Upper lobe of right lung (tissue), 1 donor: Measurements from ENCODE around the gene FGF21. TPM values are rescaled to one million over a fixed set of nuclear protein-coding genes. Genes with fewer than 3 reads are reported as not detected.
"Not testable (repeated sequence)": the region's sequence is repeated elsewhere in the genome, so short reads cannot be mapped to it uniquely, and the experiment has no call there.

Experiments used
- ATAC-seq: fragments of 200-7000 bp; cut with Tn5 transposase; one replicate; pipeline ENCODE4 v1.9.1; 2020; ENCODE audit warnings: mild to moderate bottlenecking, moderate library complexity
- DNase-seq: peaks from one replicate; pipeline ENCODE4 v3.0.0-alpha.2; 2020
- H3K27ac ChIP-seq: fragments of 200-600 bp; one replicate; pipeline ENCODE4 v1.8.0; 2022
- H3K27me3 ChIP-seq: fragments of 200-600 bp; one replicate; pipeline ENCODE4 v1.8.0; 2022; ENCODE audit warnings: mild to moderate bottlenecking
- H3K36me3 ChIP-seq: fragments of 200-600 bp; one replicate; pipeline ENCODE4 v1.8.0; 2022
- H3K4me1 ChIP-seq: fragments of 200-600 bp; one replicate; pipeline ENCODE4 v1.8.0; 2022
- H3K4me3 ChIP-seq: fragments of 200-600 bp; one replicate; pipeline ENCODE4 v1.8.0; 2022; ENCODE audit warnings: mild to moderate bottlenecking
- H3K9me3 ChIP-seq: fragments of 200-600 bp; one replicate; pipeline ENCODE4 v1.8.0; 2022
- CTCF ChIP-seq: fragments of 200-600 bp; IDR thresholded peaks from one replicate; pipeline ENCODE4 v1.8.0; 2022; ENCODE audit warnings: antibody characterized with exemption
- intact Hi-C: fragments of 100-400 bp; cut with DNase I; formaldehyde crosslinking; loops from one replicate; pipeline ENCODE4 v1.11.0; 2022
- total RNA-seq: library from RNA; stranded (reverse); fragmentation: NEBNext Ultra II Directional; extraction: Animal tissue kit (Norgen Biotek cat#: 25700); gene quantifications from one replicate; pipeline ENCODE4 v1.2.1, GENCODE V29; 2021
- donor health status: DM: no; HTN: yes; CAD: no; lungs with severe emphysema.

FGF21 gene
- total RNA-seq, 1 donor from 2014 or later: not detected

DNA sequence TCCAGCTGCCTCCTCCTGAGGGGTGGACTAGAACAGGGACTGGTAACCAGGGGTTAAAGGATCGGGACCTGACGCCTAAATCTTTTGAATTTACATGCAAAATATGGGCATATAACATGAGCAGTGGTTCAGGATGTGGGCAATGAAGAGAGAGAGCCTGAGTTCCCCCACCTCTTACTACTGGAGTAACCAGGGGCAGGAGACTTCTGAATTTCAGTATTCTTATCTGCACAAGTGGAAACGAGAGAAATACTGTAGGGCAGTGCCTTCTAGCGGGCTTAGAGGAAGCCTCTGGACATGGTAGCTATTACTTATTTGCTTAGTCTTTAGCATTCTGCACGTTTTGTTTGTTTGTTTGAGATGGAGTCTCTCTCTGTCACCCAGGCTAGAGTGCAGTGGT, 29.2 kb downstream of the FGF21 start:
- no peaks in the 10 kb centered on the region for H3K27me3 ChIP-seq
- intact Hi-C loops: no loop called here
- DNase-seq: no peak

GRCh38 chr19:48786422-48786821, 31.1 kb downstream of the FGF21 start:
- intact Hi-C loops, DNase-seq, ATAC-seq, H3K27me3 ChIP-seq, H3K4me1 ChIP-seq, H3K36me3 ChIP-seq, H3K27ac ChIP-seq, H3K4me3 ChIP-seq, H3K9me3 ChIP-seq: not testable (repeated sequence)

More for the DNA sequence above, 29.2 kb downstream of the FGF21 start:
- peak; percentile 20 for TF ChIP-seq CTCF
- Histone ChIP-seq H3K4me1 (peaks cover 19% of the 10 kb centered on the region), H3K9me3 (no peaks in the 10 kb centered on the region), H3K4me3 (no peak overlapping the region), H3K27ac (no peak overlapping the region), H3K36me3 (no peaks in the 10 kb centered on the region)
- no peak for ATAC-seq

GRCh38 chr19:48787331-48787730, 32.0 kb downstream of the FGF21 start:
- intact Hi-C loops, ATAC-seq, H3K27ac ChIP-seq: not testable (repeated sequence)

GRCh38 chr19:48793271-48793670, 37.9 kb downstream of the FGF21 start:
- Histone ChIP-seq H3K4me1 (peaks cover 9% of the 10 kb centered on the region), H3K27ac (no peak overlapping the region), H3K36me3 (no peaks in the 10 kb centered on the region), H3K27me3 (no peaks in the 10 kb centered on the region), H3K9me3 (no peaks in the 10 kb centered on the region), H3K4me3 (no peak overlapping the region)
- ATAC-seq: no peak
- no peak for TF ChIP-seq CTCF
- DNase-seq: no peak
- intact Hi-C loops: no loop called here

More at GRCh38 chr19:48787331-48787730, 32.0 kb downstream of the FGF21 start:
- not testable (repeated sequence) for DNase-seq, H3K36me3 ChIP-seq, H3K27me3 ChIP-seq, H3K4me3 ChIP-seq, H3K9me3 ChIP-seq, H3K4me1 ChIP-seq

DNA sequence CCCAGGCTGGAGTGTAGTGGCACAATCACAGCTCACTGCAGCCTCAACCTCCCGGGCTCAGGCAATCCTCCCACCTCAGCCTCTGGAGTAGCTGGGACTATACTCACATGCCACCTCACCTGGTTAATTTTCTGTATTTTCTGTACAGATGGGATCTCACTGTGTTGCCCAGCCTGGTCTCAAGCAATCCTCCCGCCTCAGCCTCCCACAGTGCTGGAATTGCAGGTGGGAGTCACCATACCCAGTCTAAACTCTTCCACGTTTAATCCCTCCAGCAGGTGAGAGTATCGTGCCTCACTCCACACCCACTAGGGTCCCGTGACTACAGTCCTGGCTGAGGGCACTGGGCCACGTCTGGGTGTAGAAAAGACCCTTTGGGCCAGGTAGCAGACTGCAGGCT, 39.0 kb downstream of the FGF21 start:
- intact Hi-C loops: no loop called here
- Histone ChIP-seq H3K27ac (no peak overlapping the region), H3K9me3 (no peaks in the 10 kb centered on the region), H3K36me3 (peaks cover 3% of the 10 kb centered on the region), H3K4me1 (peaks cover 9% of the 10 kb centered on the region), H3K27me3 (no peaks in the 10 kb centered on the region), H3K4me3 (no peak overlapping the region)
- DNase-seq (no peak), ATAC-seq (no peak)
- TF ChIP-seq CTCF: no peak

GRCh38 chr19:48795055-48795684, 39.8 kb downstream of the FGF21 start:
- intact Hi-C loops: loop anchor here (5.0 kb wide), 1 partner anchor 37 kb away; no protein-coding TSS in a partner anchor
- peak overlapping the region; percentile 62 for H3K4me3 ChIP-seq
- peaks cover 9% of the 10 kb centered on the region for H3K4me1 ChIP-seq
- DNase-seq (peak; percentile 94), ATAC-seq (peak; percentile 99)
- H3K27ac ChIP-seq: peak overlapping the region; percentile 61
- TF ChIP-seq CTCF: peak; percentile 93
- no peaks in the 10 kb centered on the region for H3K27me3 ChIP-seq
- H3K9me3 ChIP-seq: no peaks in the 10 kb centered on the region
- H3K36me3 ChIP-seq: peaks cover 11% of the 10 kb centered on the region
